Activated CD4-positive, CD25-positive, alpha-beta regulatory T cell treated with anti-CD3 and anti-CD28 coated beads, Interleukin-2, amount 50 U/mL, for 72 hours (primary cell): ENCODE data around the gene CLEC1A.

Source experiments
- DNase-seq: peaks from one replicate; pipeline ENCODE4 v3.0.0; 2021

Gene CLEC1A

GRCh38 chr12:10097521-10097920 lies 1.3 kb downstream of the CLEC1A start:
- no peak for DNase-seq

GRCh38 chr12:10095971-10096370 lies 2.8 kb downstream of the CLEC1A start:
- no peak for DNase-seq

- no peak for DNase-seq
Measured at GRCh38 chr12:10094646-10095395, 4.0 kb downstream of the CLEC1A start.

GRCh38 chr12:10088955-10089900 lies 9.6 kb downstream of the CLEC1A start:
- no peak for DNase-seq

- no peak for DNase-seq
Measured at GRCh38 chr12:10088031-10088430, 10.8 kb downstream of the CLEC1A start.

GRCh38 chr12:10086387-10086786 lies 12.4 kb downstream of the CLEC1A start:
- DNase-seq, result no peak

- no peak for DNase-seq
Measured at GRCh38 chr12:10084733-10085132, 14.1 kb downstream of the CLEC1A start.

GRCh38 chr12:10082117-10082874 lies 16.5 kb downstream of the CLEC1A start:
- no peak for DNase-seq

- DNase-seq, result no peak
Measured at GRCh38 chr12:10075451-10075850, 23.3 kb downstream of the CLEC1A start.

GRCh38 chr12:10073261-10073660 lies 25.5 kb downstream of the CLEC1A start:
- DNase-seq, result no peak

- DNase-seq, result no peak
Measured at GRCh38 chr12:10072131-10072530, 26.7 kb downstream of the CLEC1A start.

GRCh38 chr12:10070380-10070779 lies 28.4 kb downstream of the CLEC1A start:
- no peak for DNase-seq

- no peak for DNase-seq
Measured at GRCh38 chr12:10069976-10070375, 28.8 kb downstream of the CLEC1A start.

GRCh38 chr12:10069099-10069498 lies 29.7 kb downstream of the CLEC1A start:
- DNase-seq, result no peak

- DNase-seq, result no peak
Measured at GRCh38 chr12:10068644-10069043, 30.1 kb downstream of the CLEC1A start.

GRCh38 chr12:10067942-10068341 lies 30.8 kb downstream of the CLEC1A start:
- DNase-seq, result no peak

GRCh38 chr12:10067264-10067663 lies 31.5 kb downstream of the CLEC1A start:
- no peak for DNase-seq

GRCh38 chr12:10065241-10065640 lies 33.5 kb downstream of the CLEC1A start:
- DNase-seq, result no peak

GRCh38 chr12:10058387-10058786 lies 40.4 kb downstream of the CLEC1A start:
- DNase-seq, result no peak

- DNase-seq, result no peak
Measured at GRCh38 chr12:10052193-10052913, 46.4 kb downstream of the CLEC1A start.

- DNase-seq, result no peak
Measured at GRCh38 chr12:10048526-10048925, 50.3 kb downstream of the CLEC1A start.

GRCh38 chr12:10042167-10042566 lies 56.6 kb downstream of the CLEC1A start:
- DNase-seq, result no peak
